HEK293T (cell line): Measurements from ENCODE around the gene CDC25A.

Experiments
- CTCF ChIA-PET: fragments of 350-600 bp; formaldehyde crosslinking; extraction: SDS; loops from one replicate; lab custom pipeline; 2021; ENCODE audit warnings: antibody characterized with exemption, inconsistent platforms; lab: Yijun Ruan, JAX
- POLR2A ChIA-PET: fragments of 350-600 bp; formaldehyde crosslinking; extraction: SDS; loops from one replicate; lab custom pipeline; 2020; ENCODE audit warnings: antibody characterized with exemption, inconsistent platforms; lab: Yijun Ruan, JAX
- DNase-seq: peaks from one replicate; pipeline ENCODE4 v3.0.0; 2012; ENCODE audit warnings: mixed read lengths; ENCODE audit errors: extremely low spot score
- ARNT ChIP-seq: fragments of 450-650 bp; IDR thresholded peaks from 2 replicates; pipeline ENCODE4 v1.6.1; 2017; ENCODE audit warnings: mild to moderate bottlenecking
- BHLHE40 ChIP-seq: fragments of 450-650 bp; IDR thresholded peaks from 2 replicates; pipeline ENCODE4 v1.6.1; 2016; ENCODE audit warnings: mild to moderate bottlenecking, moderate library complexity, borderline replicate concordance
- CTBP1 ChIP-seq: fragments of 450-650 bp; IDR thresholded peaks from 2 replicates; pipeline ENCODE4 v1.6.1; 2016; ENCODE audit warnings: borderline replicate concordance
- ELF4 ChIP-seq: fragments of 450-650 bp; IDR thresholded peaks from 2 replicates; pipeline ENCODE4 v1.6.1; 2017; ENCODE audit warnings: antibody characterized with exemption
- FOXA1 ChIP-seq: fragments of 450-650 bp; IDR thresholded peaks from 2 replicates; pipeline ENCODE4 v1.6.1; 2016; ENCODE audit warnings: mild to moderate bottlenecking
- FOXK2 ChIP-seq: fragments of 450-650 bp; IDR thresholded peaks from 2 replicates; pipeline ENCODE4 v1.6.1; 2016; ENCODE audit warnings: mild to moderate bottlenecking
- FOXM1 ChIP-seq: fragments of 450-650 bp; IDR thresholded peaks from 2 replicates; pipeline ENCODE4 v1.6.1; 2017; ENCODE audit warnings: mild to moderate bottlenecking, borderline replicate concordance
- HDGF ChIP-seq: fragments of 450-650 bp; IDR thresholded peaks from 2 replicates; pipeline ENCODE4 v1.6.1; 2017; ENCODE audit warnings: antibody characterized with exemption, borderline replicate concordance
- L3MBTL2 ChIP-seq: fragments of 450-650 bp; conservative IDR thresholded peaks from 2 replicates; pipeline ENCODE4 v1.6.1; 2016; ENCODE audit warnings: mild to moderate bottlenecking
- LEF1 ChIP-seq: fragments of 450-650 bp; IDR thresholded peaks from 2 replicates; pipeline ENCODE4 v1.6.1; 2017; ENCODE audit warnings: mild to moderate bottlenecking, borderline replicate concordance
- NFRKB ChIP-seq: fragments of 450-650 bp; IDR thresholded peaks from 2 replicates; pipeline ENCODE4 v1.6.1; 2016; ENCODE audit warnings: mild to moderate bottlenecking, moderate library complexity
- PKNOX1 ChIP-seq: fragments of 450-650 bp; IDR thresholded peaks from 2 replicates; pipeline ENCODE4 v1.6.1; 2016
- SP1 ChIP-seq: fragments of 450-650 bp; IDR thresholded peaks from 2 replicates; pipeline ENCODE4 v1.6.1; 2017
- SUZ12 ChIP-seq: fragments of 450-650 bp; IDR thresholded peaks from 2 replicates; pipeline ENCODE4 v1.6.1; 2016; ENCODE audit warnings: mild to moderate bottlenecking
- TARDBP ChIP-seq: fragments of 450-650 bp; IDR thresholded peaks from 2 replicates; pipeline ENCODE4 v1.6.1; 2016
- ZNF384 ChIP-seq: fragments of 450-650 bp; IDR thresholded peaks from 2 replicates; pipeline ENCODE4 v1.6.1; 2016

Gene CDC25A

GRCh38 chr3:48130321-48130904 is 57.8 kb downstream of the CDC25A start:
- TF ChIP-seq FOXK2 (no peak), HDGF (no peak), FOXM1 (no peak), LEF1 (no peak), TARDBP (no peak), BHLHE40 (no peak), NFRKB (no peak), ARNT (no peak), FOXA1 (no peak), L3MBTL2 (no peak), SUZ12 (no peak), PKNOX1 (no peak), ZNF384 (no peak)
- DNase-seq = peak; percentile 18
- ChIA-PET POLR2A (interaction anchor here (1.1 to 1.3 kb wide), 2 partner anchors 41 to 58 kb away, joined by 3 to 4 read pairs; partner anchors contain the start of gene CDC25A), CTCF (interaction anchor here (0.9 kb wide), 1 partner anchor 21 kb away, joined by 3 read pairs; no protein-coding TSS in a partner anchor)

GRCh38 chr3:48129921-48130320 is 58.3 kb downstream of the CDC25A start:
- TF ChIP-seq PKNOX1 = no peak
- no peak for TF ChIP-seq SP1
- TF ChIP-seq FOXK2 = no peak
- TF ChIP-seq ZNF384 = no peak
- TF ChIP-seq FOXM1 = no peak
- no peak for TF ChIP-seq LEF1
- TF ChIP-seq ARNT = no peak
- no peak for TF ChIP-seq TARDBP
- no peak for TF ChIP-seq HDGF
- TF ChIP-seq BHLHE40 = no peak
- no peak for TF ChIP-seq ELF4
- no peak for TF ChIP-seq SUZ12
- no peak for TF ChIP-seq CTBP1
- no peak for TF ChIP-seq FOXA1
- no peak for TF ChIP-seq NFRKB
- no peak for TF ChIP-seq L3MBTL2
- POLR2A ChIA-PET = interaction anchor here (1.3 kb wide), 1 partner anchor 59 kb away, joined by 3 read pairs; the partner anchor contains the start of gene CDC25A

GRCh38 chr3:48128774-48129173 is 59.4 kb downstream of the CDC25A start:
- CTCF ChIA-PET = no interaction called here
- no peak for TF ChIP-seq PKNOX1
- no peak for TF ChIP-seq ZNF384
- TF ChIP-seq ARNT = no peak
- no peak for TF ChIP-seq NFRKB
- no peak for TF ChIP-seq CTBP1
- no peak for TF ChIP-seq FOXM1
- no peak for TF ChIP-seq FOXK2
- TF ChIP-seq HDGF = no peak
- TF ChIP-seq TARDBP = no peak
- no peak for TF ChIP-seq ELF4
- no peak for TF ChIP-seq SP1
- no peak for TF ChIP-seq BHLHE40
- no peak for DNase-seq
- POLR2A ChIA-PET = no interaction called here

More at GRCh38 chr3:48129921-48130320, 58.3 kb downstream of the CDC25A start:
- CTCF ChIA-PET = interaction anchor here (0.9 kb wide), 1 partner anchor 21 kb away, joined by 3 read pairs; no protein-coding TSS in a partner anchor
- DNase-seq = no peak

GRCh38 chr3:48125886-48126622 is 62.2 kb downstream of the CDC25A start:
- TF ChIP-seq SP1 (no peak), LEF1 (no peak), PKNOX1 (no peak), SUZ12 (no peak), L3MBTL2 (no peak), ELF4 (no peak), HDGF (no peak), CTBP1 (no peak), FOXA1 (no peak), NFRKB (no peak), TARDBP (no peak), FOXM1 (no peak), BHLHE40 (no peak), ARNT (no peak), FOXK2 (no peak), ZNF384 (no peak)
- CTCF ChIA-PET = no interaction called here
- no peak for DNase-seq
- POLR2A ChIA-PET = interaction anchor here (1.0 kb wide), 1 partner anchor 37 kb away, joined by 3 read pairs; no protein-coding TSS in a partner anchor
